Upper lobe of left lung (tissue), 6 donors: ENCODE data around the gene MPRIP. TPM values are rescaled to one million over a fixed set of nuclear protein-coding genes. Genes with fewer than 3 reads are reported as not detected.
"Not testable (repeated sequence)": the region's sequence is repeated elsewhere in the genome, so short reads cannot be mapped to it uniquely, and the experiment has no call there.

ENCODE experiments used
- ATAC-seq, 2 donors: fragments of 200-7000 bp; cut with Tn5 transposase; one replicate each; pipeline ENCODE4 v1.9.1; 2022; ENCODE audit warnings: mild to moderate bottlenecking in 2 of 2, moderate library complexity in 2 of 2; ENCODE audit not compliant: low FRiP score in 2 of 2
- DNase-seq, 2 donors: peaks; one replicate each; pipeline ENCODE4 v3.0.0-alpha.2; 2019 to 2020
- H3K27ac ChIP-seq, 4 donors: fragments of 200-600 bp; sonication (generic); one replicate each; pipeline ENCODE4 v1.5.1; 2016 to 2019
- H3K27me3 ChIP-seq, 4 donors: fragments of 200-600 bp; sonication (generic); one replicate each; pipeline ENCODE4 v1.5.1; 2017 to 2019
- H3K36me3 ChIP-seq, 4 donors: fragments of 200-600 bp; sonication (generic); one replicate each; pipeline ENCODE4 v1.5.1; 2016 to 2019
- H3K4me1 ChIP-seq, 4 donors: fragments of 200-600 bp; sonication (generic); one replicate each; pipeline ENCODE4 v1.5.1; 2018 to 2019
- H3K4me3 ChIP-seq, 4 donors: fragments of 200-600 bp; sonication (generic); one replicate each; pipeline ENCODE4 v1.5.1; 2017 to 2019; ENCODE audit warnings: mild to moderate bottlenecking in 2 of 4, moderate library complexity in 1 of 4
- H3K9me3 ChIP-seq, 4 donors: fragments of 200-600 bp; sonication (generic); one replicate each; pipeline ENCODE4 v1.5.1; 2018 to 2019
- EP300 ChIP-seq, 4 donors: sonication (generic); formaldehyde crosslinking; IDR thresholded peaks; one replicate each; pipeline ENCODE4 v1.5.1; 2017; ENCODE audit warnings: antibody characterized with exemption in 4 of 4, control low read depth in 2 of 4
- POLR2A ChIP-seq, 4 donors: fragments of 450-650 bp; IDR thresholded peaks; one replicate each; pipeline ENCODE4 v1.5.1; 2016 to 2017; ENCODE audit warnings: antibody characterized with exemption in 4 of 4, mild to moderate bottlenecking in 2 of 4
- POLR2AphosphoS5 ChIP-seq, 2 donors: sonication (generic); formaldehyde crosslinking; IDR thresholded peaks; one replicate each; pipeline ENCODE4 v1.5.1; 2017; ENCODE audit warnings: antibody characterized with exemption in 2 of 2
- WGBS, 2 donors: methylation state at CpG; one replicate each; pipeline ENCODE4 v1.1.5; 2017 to 2018; 5-methylcytosine and 5-hydroxymethylcytosine counted together
- total RNA-seq, 6 donors: library from RNA; depleted of rRNA in 4 of 6; stranded (reverse); fragments of >200 nt in 4 of 6; gene quantifications; one replicate each; pipeline versions ENCODE4 v1.1.0 to v1.2.1, GENCODE V29; 2016 to 2021
- TF ChIP-seq, protein P1 (sequence below), 6 experiments: fragments of 450-650 bp in 4 of 6; fragments of 200-600 bp in 2 of 6; sonication (generic) in 2 of 6; IDR thresholded peaks; one replicate each; pipeline ENCODE4 v1.5.1; 2016 to 2019; ENCODE audit warnings: antibody characterized with exemption in 6 of 6
- donor health status: DM: no; HTN: no; CAD: no; lungs with moderate emphysema.
- donor health status: DM: no; HTN: yes; CAD: no; lungs with severe emphysema.

The MPRIP gene
- total RNA-seq, 6 donors from 2014 or later = 201 to 380 (median 285) TPM

DNA sequence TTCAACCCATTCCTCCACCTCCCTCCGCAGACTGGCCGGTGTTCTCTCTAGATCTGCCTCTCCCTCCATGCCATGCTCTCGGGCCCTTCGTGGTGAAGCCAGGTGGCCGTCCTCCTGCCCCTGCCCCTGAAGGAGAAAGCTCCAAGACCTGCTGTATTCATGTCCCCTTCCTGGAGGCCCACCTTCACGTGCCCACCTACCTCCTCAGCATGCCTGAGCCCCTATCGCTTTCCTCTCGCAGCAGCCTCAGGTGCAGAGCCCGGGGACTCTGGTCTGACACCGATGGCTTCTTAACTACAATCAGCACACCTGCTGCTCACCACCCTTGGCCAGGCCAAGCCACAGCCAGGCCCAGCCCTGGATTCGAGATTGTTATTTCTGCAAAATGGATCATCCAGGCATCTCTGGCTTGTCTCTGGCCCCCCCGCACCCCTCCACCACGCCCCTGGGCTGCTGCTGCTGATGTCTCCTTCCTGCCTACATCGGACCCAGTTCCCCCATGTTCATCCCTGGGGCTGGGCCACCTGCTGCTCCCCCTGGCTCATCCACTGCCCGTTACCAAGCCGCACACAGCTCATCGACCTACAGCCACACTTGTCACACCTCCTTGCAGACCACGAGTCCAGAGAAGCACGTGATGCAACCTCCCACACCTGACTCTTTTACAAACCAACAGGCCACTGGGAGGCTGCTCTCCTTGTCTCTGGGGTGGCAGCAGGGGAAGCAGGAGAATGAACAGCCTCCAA is 37.8 kb upstream of the MPRIP start:
- Histone ChIP-seq H3K36me3 (no peaks in the 10 kb centered on the region), H3K27ac (no peak overlapping the region), H3K4me3 (no peak overlapping the region), H3K9me3 (no peaks in the 10 kb centered on the region), H3K27me3 (no peaks in the 10 kb centered on the region), H3K4me1 (peaks cover 6 to 11% (median 7%) of the 10 kb centered on the region in 4 donors)
- ATAC-seq (no peak), DNase-seq (no peak)
- TF ChIP-seq POLR2A (IDR thresholded peaks at IDR 0.05) = no peak
- no peak for TF ChIP-seq POLR2AphosphoS5 (IDR thresholded peaks at IDR 0.05)
- TF ChIP-seq, protein P1, sequence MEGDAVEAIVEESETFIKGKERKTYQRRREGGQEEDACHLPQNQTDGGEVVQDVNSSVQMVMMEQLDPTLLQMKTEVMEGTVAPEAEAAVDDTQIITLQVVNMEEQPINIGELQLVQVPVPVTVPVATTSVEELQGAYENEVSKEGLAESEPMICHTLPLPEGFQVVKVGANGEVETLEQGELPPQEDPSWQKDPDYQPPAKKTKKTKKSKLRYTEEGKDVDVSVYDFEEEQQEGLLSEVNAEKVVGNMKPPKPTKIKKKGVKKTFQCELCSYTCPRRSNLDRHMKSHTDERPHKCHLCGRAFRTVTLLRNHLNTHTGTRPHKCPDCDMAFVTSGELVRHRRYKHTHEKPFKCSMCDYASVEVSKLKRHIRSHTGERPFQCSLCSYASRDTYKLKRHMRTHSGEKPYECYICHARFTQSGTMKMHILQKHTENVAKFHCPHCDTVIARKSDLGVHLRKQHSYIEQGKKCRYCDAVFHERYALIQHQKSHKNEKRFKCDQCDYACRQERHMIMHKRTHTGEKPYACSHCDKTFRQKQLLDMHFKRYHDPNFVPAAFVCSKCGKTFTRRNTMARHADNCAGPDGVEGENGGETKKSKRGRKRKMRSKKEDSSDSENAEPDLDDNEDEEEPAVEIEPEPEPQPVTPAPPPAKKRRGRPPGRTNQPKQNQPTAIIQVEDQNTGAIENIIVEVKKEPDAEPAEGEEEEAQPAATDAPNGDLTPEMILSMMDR (IDR thresholded peaks at IDR 0.05) = no peak
- no peak for TF ChIP-seq EP300 (IDR thresholded peaks at IDR 0.05)
- 82% methylated on average over 18 to 19 of the region's 19 CpGs for WGBS, 2 donors

DNA sequence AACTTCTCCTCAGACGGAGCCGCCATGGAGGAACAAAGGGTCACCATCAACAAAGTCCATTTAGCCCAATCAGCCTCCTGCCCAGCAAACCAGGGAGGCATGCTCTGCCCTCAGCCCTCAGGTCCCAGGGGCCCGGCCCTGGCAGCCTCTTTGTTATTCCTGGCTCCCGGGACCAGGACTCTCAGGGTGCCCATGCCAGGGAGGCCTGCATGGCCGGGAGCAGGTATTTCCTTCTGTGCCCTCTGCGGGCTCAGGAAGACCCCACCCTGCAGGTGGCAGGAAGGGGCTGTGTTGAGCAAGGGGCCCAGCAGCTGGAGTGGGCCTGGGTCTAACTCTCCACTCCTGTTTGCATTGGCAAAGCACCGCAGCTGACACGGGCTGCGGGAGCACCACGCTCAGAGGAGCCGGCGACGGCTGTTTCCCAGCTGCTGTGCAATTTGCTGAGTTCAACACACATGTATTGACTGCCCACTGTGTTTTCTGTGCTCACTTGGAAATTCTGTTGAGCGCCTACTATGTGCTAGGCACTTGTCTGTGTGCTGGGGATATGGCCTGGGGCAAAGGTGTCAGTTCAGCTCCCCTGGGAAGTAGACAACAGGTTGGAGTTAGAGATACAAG is 37.2 kb upstream of the MPRIP start:
- H3K9me3 ChIP-seq, H3K27ac ChIP-seq, DNase-seq, ATAC-seq, H3K4me3 ChIP-seq, H3K36me3 ChIP-seq, H3K27me3 ChIP-seq: not testable (repeated sequence)
- peaks cover 12 to 16% (median 12%) of the 10 kb centered on the region in 4 donors for H3K4me1 ChIP-seq
- WGBS, 2 donors = 60 to 86% methylated on average over 4 to 12 of the region's 14 CpGs

DNA sequence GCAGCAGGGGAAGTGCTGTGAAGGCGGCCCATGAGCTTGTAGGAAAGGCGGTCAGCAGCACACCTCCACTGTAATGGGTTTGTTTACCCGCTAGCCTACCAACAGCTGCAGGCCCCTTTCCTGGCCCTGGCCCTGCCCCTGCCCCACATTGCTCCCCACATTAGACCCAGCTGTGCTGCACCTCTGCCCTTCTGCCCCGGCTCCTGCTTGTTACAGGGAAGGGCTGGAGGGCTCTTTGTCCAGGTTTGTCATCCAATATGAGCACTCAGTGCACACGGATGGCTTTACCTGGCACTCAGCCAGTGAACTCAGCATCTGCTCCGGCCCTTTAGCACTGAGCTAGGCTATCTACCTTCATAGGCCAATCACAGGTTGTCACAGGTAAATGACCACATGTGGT is 34.4 kb upstream of the MPRIP start:
- not testable (repeated sequence) for H3K27ac ChIP-seq, ATAC-seq, H3K9me3 ChIP-seq, H3K36me3 ChIP-seq, H3K4me3 ChIP-seq, H3K4me1 ChIP-seq, DNase-seq, H3K27me3 ChIP-seq
- WGBS, 2 donors = 88% methylated on average over 5 of the region's 6 CpGs; no CpG with 5 or more reads in 1 of the 2 donors

DNA sequence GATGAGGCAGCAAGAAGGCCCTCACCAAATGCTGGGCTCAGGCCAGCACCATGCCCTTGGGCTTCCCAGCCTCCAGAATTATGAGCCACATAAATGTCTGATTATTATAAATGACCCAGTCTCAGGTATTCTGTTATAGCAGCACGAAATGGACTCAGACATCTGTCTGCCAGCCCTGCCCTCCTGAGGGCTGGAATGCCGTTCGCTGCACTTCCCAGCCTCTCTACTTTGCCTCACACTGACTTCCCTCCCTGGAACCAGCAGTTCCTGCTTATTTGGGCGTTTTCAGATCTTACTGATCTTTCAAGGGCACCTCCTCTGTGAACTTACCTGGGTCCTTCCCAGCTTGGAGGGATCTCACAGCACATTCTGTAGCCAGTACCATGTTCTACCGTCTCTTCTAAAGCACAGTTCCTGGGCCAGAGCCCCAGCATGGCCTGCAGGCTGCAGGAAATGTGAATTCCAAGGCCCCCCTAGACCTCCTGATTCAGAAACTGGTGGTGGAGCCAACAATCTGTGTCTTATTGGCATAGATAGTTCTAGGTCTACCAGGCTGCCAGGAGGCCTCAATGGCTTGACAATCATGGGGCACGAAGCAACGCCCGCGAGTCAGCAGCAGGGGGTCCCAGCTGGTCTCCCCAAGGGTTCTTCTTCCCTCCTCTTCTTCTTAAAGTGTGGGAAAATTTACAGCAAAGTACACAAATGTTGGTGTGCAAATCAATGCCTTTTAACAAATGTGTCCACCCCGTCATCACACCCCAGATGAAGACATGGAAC is 33.4 kb upstream of the MPRIP start:
- not testable (repeated sequence) for DNase-seq, H3K9me3 ChIP-seq, H3K4me3 ChIP-seq, H3K4me1 ChIP-seq, H3K36me3 ChIP-seq, H3K27me3 ChIP-seq, ATAC-seq
- WGBS, 2 donors = 79 to 83% methylated on average over 10 of the region's 10 CpGs
- peak overlapping the region in 3 of 4 donors; percentile 39 to 57 (median 40) for H3K27ac ChIP-seq

DNA sequence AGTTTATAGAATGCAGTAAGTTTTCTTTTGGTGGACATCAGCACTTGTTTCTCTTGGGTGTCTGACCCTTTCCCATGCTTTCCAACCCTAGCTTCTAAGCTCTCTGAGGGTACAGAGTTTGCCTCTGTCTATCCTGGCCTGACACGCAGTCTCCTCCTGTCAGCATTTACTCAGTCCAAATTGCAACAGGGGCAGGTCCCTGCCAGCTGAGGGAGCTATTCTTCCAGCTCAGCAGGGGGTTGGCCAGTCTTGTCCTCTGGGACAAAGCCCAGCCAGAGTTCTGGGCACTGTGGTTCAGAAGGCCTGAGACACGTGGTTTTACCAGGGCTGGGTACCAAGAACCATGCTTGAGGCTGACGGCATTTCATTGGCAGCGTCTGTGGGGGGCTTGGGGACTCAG is 32.3 kb upstream of the MPRIP start:
- H3K27ac ChIP-seq = peak overlapping the region in 1 of 4 donors; percentile 40
- not testable (repeated sequence) for DNase-seq, H3K4me1 ChIP-seq, H3K4me3 ChIP-seq, H3K36me3 ChIP-seq, H3K27me3 ChIP-seq, H3K9me3 ChIP-seq
- TF ChIP-seq, protein P1 (IDR thresholded peaks at IDR 0.05) = peak in 1 of 6 experiments; percentile 13
- ATAC-seq = peak; percentile 52 to 53
- 58 to 71% methylated on average over 1 of the region's 4 CpGs for WGBS, 2 donors

DNA sequence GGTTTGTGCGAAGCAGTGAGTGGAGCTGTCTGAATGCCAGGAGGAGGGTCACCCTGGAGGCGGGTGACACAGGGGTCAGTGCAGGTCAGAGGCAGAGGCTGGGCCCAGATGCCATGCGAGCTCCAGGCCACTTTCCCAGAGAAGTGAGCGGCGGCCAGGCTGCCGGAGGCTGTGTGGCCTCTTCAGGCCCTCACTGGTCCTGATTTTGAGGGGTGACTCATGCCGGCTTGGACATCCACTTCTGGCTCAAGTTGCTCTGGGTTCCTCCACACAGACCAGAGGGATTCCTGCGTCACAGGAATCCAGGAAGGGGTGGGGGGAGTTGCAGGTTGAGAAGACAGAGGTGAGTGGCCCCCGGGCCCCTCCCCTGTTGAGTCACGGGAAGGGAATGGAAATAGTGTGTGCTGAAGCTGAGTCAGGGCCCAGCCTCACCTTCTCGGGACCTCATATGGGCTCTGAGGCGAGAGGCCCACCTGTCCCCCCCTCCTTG is 31.7 kb upstream of the MPRIP start:
- H3K4me1 ChIP-seq, H3K36me3 ChIP-seq, H3K9me3 ChIP-seq, H3K4me3 ChIP-seq, H3K27me3 ChIP-seq, H3K27ac ChIP-seq: not testable (repeated sequence)
- ATAC-seq (peak; percentile 89 to 92), DNase-seq (peak; percentile 76 to 87)
- 70% methylated on average over 4 of the region's 12 CpGs; no CpG with 5 or more reads in 1 of the 2 donors for WGBS, 2 donors
